Endothelial cell (in vitro differentiated cells): ENCODE data around the gene SH3TC1. TPM values are rescaled to one million over a fixed set of nuclear protein-coding genes. Genes with fewer than 3 reads are reported as not detected.

ENCODE experiments used
- DNase-seq: peaks from one replicate; pipeline ENCODE4 v3.0.0; 2021; ENCODE audit warnings: low spot score
- H3K27ac Mint-ChIP-seq: one replicate; pipeline ENCODE4 v1.8.0; 2021; ENCODE audit warnings: mixed read lengths, inconsistent platforms; ENCODE audit not compliant: unreplicated experiment
- H3K27me3 Mint-ChIP-seq: one replicate; pipeline ENCODE4 v1.8.0; 2021; ENCODE audit warnings: mild to moderate bottlenecking, moderate library complexity, mixed read lengths, inconsistent platforms; ENCODE audit not compliant: unreplicated experiment
- H3K36me3 Mint-ChIP-seq: one replicate; pipeline ENCODE4 v1.8.0; 2021; ENCODE audit warnings: mild to moderate bottlenecking, low read depth, mixed read lengths, inconsistent platforms; ENCODE audit not compliant: unreplicated experiment
- H3K4me1 Mint-ChIP-seq: one replicate; pipeline ENCODE4 v1.8.0; 2021; ENCODE audit warnings: mild to moderate bottlenecking, mixed read lengths, inconsistent platforms; ENCODE audit not compliant: unreplicated experiment
- H3K4me3 Mint-ChIP-seq: one replicate; pipeline ENCODE4 v1.8.0; 2021; ENCODE audit warnings: mild to moderate bottlenecking, mixed read lengths, inconsistent platforms; ENCODE audit not compliant: unreplicated experiment
- H3K9me3 Mint-ChIP-seq: one replicate; pipeline ENCODE4 v1.8.0; 2021; ENCODE audit warnings: mixed read lengths, inconsistent platforms; ENCODE audit not compliant: unreplicated experiment
- CTCF ChIP-seq: fragments of 200-600 bp; sonication (generic); IDR thresholded peaks from one replicate; pipeline ENCODE4 v1.5.0; 2021; ENCODE audit warnings: antibody characterized with exemption; ENCODE audit not compliant: unreplicated experiment
- total RNA-seq: library from RNA; stranded (reverse); fragmentation: NEBNext Ultra II Directional; extraction: Animal tissue kit (Norgen Biotek cat#: 25700); gene quantifications from one replicate; pipeline ENCODE4 v1.2.1, GENCODE V29; 2021; ENCODE audit not compliant: unreplicated experiment

The SH3TC1 gene
- total RNA-seq, 1 donor from 2014 or later: 114 TPM

DNA sequence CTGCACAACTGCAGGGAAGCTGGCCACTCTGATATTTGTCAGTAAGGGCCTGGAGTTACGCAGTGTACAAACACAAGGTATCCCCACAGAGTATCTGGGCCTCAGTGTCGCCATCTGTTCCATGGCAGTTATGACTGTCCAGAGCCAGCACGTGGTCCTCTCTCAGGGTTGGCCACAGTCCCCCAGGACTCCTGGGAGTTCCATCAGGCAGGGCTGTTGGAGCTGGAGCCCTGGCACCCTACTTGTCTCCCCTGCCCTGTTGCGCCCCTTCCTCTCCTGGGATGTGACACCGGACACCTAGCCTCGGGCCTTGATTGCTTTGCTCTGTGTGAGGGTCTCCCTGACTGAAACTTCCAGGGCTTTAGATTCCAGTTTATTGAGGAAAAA is 78.9 kb downstream of the SH3TC1 start:
- peaks cover 10% of the 10 kb centered on the region for H3K27me3 Mint-ChIP-seq
- H3K9me3 Mint-ChIP-seq: no peaks in the 10 kb centered on the region
- no peak for DNase-seq
- TF ChIP-seq CTCF: no peak
- H3K27ac Mint-ChIP-seq: no peak overlapping the region
- H3K4me1 Mint-ChIP-seq: no peaks in the 10 kb centered on the region
- no peak overlapping the region for H3K4me3 Mint-ChIP-seq
- H3K36me3 Mint-ChIP-seq: no peaks in the 10 kb centered on the region

GRCh38 chr4:8278421-8279287 is 79.6 kb downstream of the SH3TC1 start:
- peaks cover 10% of the 10 kb centered on the region for H3K27me3 Mint-ChIP-seq
- H3K27ac Mint-ChIP-seq: no peak overlapping the region

GRCh38 chr4:8279321-8280157 is 80.4 kb downstream of the SH3TC1 start:
- H3K4me1 Mint-ChIP-seq: no peaks in the 10 kb centered on the region
- no peak overlapping the region for H3K4me3 Mint-ChIP-seq
- no peak for DNase-seq
- H3K36me3 Mint-ChIP-seq: no peaks in the 10 kb centered on the region
- no peak for TF ChIP-seq CTCF
- H3K27ac Mint-ChIP-seq: no peak overlapping the region
- no peaks in the 10 kb centered on the region for H3K9me3 Mint-ChIP-seq
- peaks cover 6% of the 10 kb centered on the region for H3K27me3 Mint-ChIP-seq

More at GRCh38 chr4:8278421-8279287, 79.6 kb downstream of the SH3TC1 start:
- no peaks in the 10 kb centered on the region for H3K9me3 Mint-ChIP-seq
- H3K36me3 Mint-ChIP-seq: no peaks in the 10 kb centered on the region
- DNase-seq: no peak
- TF ChIP-seq CTCF: no peak
- H3K4me3 Mint-ChIP-seq: no peak overlapping the region
- H3K4me1 Mint-ChIP-seq: no peaks in the 10 kb centered on the region

DNA sequence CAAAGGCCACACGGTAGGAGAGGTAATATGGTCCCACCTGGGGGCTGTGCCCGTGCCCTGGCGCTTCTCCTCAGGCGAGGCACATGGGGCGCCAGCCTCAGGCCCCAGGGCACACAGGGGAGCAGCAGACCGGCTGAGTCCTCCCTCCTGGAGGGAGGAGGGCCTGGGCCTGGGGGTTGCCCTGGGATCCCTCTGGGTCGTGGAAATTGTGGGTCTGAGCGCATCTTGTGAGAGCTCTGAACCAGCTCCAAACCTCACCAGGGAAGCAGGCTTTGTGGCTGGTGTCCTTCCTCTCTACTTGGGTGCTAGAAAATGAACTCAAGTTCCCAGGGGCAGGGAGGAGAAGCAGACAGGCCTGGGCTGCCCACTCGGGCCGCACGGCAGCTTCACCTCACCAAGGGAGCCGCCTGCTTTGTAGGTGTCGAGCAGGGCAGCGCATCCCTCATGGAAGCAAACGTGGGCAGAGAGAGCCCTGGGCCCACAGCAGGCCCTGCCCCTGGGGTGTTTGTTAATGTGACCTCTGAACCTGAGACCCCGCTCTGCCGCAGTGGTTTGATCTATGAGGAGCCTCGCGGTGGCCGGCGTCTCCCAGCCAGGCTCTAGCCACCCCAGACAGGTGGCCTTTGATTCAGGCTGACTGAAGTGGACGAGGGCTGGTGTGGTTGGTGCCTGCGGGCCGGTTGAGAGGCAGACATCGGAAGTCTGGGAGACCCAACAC is 81.2 kb downstream of the SH3TC1 start:
- Mint-ChIP-seq H3K4me3 (no peak overlapping the region), H3K27me3 (peaks cover 5% of the 10 kb centered on the region), H3K36me3 (no peaks in the 10 kb centered on the region), H3K9me3 (no peaks in the 10 kb centered on the region), H3K4me1 (no peaks in the 10 kb centered on the region), H3K27ac (no peak overlapping the region)
- DNase-seq: no peak
- no peak for TF ChIP-seq CTCF
